ENCODE results near the gene KIF6. TPM values are rescaled to one million over a fixed set of nuclear protein-coding genes. Genes with fewer than 3 reads are reported as not detected.

The KIF6 gene
- total RNA-seq, 4 donors from 2014 or later: not detected

GRCh38 chr6:39402239-39402751, 322.9 kb downstream of the KIF6 start:
- DNase-seq (no peak), ATAC-seq (peak in 1 of 2 donors; percentile 58)
- TF ChIP-seq, protein P1, sequence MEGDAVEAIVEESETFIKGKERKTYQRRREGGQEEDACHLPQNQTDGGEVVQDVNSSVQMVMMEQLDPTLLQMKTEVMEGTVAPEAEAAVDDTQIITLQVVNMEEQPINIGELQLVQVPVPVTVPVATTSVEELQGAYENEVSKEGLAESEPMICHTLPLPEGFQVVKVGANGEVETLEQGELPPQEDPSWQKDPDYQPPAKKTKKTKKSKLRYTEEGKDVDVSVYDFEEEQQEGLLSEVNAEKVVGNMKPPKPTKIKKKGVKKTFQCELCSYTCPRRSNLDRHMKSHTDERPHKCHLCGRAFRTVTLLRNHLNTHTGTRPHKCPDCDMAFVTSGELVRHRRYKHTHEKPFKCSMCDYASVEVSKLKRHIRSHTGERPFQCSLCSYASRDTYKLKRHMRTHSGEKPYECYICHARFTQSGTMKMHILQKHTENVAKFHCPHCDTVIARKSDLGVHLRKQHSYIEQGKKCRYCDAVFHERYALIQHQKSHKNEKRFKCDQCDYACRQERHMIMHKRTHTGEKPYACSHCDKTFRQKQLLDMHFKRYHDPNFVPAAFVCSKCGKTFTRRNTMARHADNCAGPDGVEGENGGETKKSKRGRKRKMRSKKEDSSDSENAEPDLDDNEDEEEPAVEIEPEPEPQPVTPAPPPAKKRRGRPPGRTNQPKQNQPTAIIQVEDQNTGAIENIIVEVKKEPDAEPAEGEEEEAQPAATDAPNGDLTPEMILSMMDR (IDR thresholded peaks at IDR 0.05 in 4 of 5, conservative IDR thresholded peaks at IDR 0.05 in 1 of 5): no peak
- TF ChIP-seq POLR2A (IDR thresholded peaks at IDR 0.05): no peak
- in situ Hi-C loops (cut with MboI; ENCODE audit: low sequenced_read_pairs in 4 of 4): no loop called here
- Histone ChIP-seq H3K4me1 (no peaks in the 10 kb centered on the region), H3K27ac (no peak overlapping the region), H3K4me3 (no peak overlapping the region), H3K36me3 (no peaks in the 10 kb centered on the region), H3K27me3 (no peaks in the 10 kb centered on the region), H3K9me3 (no peaks in the 10 kb centered on the region)
- intact Hi-C loops (cut with DNase I; ENCODE audit: low total_unique reads): no loop called here

- H3K27me3 ChIP-seq: no peaks in the 10 kb centered on the region
- intact Hi-C loops (cut with DNase I; ENCODE audit: low total_unique reads) (no loop called here), in situ Hi-C loops (cut with MboI; ENCODE audit: low sequenced_read_pairs in 4 of 4) (no loop called here)
- H3K4me3 ChIP-seq: no peak overlapping the region
- no peak for DNase-seq
- no peaks in the 10 kb centered on the region for H3K36me3 ChIP-seq
- no peaks in the 10 kb centered on the region for H3K9me3 ChIP-seq
- no peak overlapping the region for H3K27ac ChIP-seq
- TF ChIP-seq, protein P1 (IDR thresholded peaks at IDR 0.05 in 4 of 5, conservative IDR thresholded peaks at IDR 0.05 in 1 of 5): no peak
- no peak for TF ChIP-seq POLR2A (IDR thresholded peaks at IDR 0.05)
- no peak for ATAC-seq
- H3K4me1 ChIP-seq: no peaks in the 10 kb centered on the region
These were observed 323.8 kb downstream of the KIF6 start for GRCh38 chr6:39401376-39401775.

DNA sequence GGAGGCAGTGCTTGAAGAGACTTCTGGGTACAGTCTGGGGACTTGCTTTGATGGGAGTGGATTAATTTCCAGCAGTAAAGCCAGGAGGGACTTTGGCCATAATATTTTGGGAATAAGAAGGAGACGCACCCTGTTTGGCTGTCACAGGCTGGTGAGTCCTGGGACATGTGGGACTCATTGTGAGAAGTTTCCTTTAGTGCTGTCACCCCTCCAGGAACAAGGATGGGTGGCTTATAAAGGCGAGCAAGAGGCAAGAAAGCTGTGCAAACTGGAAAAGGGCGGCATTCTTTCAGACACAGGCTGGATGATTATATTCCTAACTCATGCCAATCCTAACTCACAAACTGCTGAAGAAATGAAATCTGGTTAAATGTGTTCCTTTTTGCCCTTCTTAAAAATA, 325.2 kb downstream of the KIF6 start:
- Histone ChIP-seq H3K4me1 (no peaks in the 10 kb centered on the region), H3K9me3 (no peaks in the 10 kb centered on the region), H3K27ac (no peak overlapping the region), H3K4me3 (no peak overlapping the region), H3K27me3 (no peaks in the 10 kb centered on the region), H3K36me3 (no peaks in the 10 kb centered on the region)
- TF ChIP-seq POLR2A (IDR thresholded peaks at IDR 0.05): no peak
- TF ChIP-seq, protein P1 (IDR thresholded peaks at IDR 0.05 in 4 of 5, conservative IDR thresholded peaks at IDR 0.05 in 1 of 5): no peak
- in situ Hi-C loops (cut with MboI; ENCODE audit: low sequenced_read_pairs in 4 of 4) (no loop called here), intact Hi-C loops (cut with DNase I; ENCODE audit: low total_unique reads) (no loop called here)
- ATAC-seq (no peak), DNase-seq (no peak)

GRCh38 chr6:39396854-39397253, 328.4 kb downstream of the KIF6 start:
- no peaks in the 10 kb centered on the region for H3K4me1 ChIP-seq
- H3K27me3 ChIP-seq: no peaks in the 10 kb centered on the region
- no peaks in the 10 kb centered on the region for H3K36me3 ChIP-seq
- H3K27ac ChIP-seq: no peak overlapping the region
- no peak overlapping the region for H3K4me3 ChIP-seq
- no peaks in the 10 kb centered on the region for H3K9me3 ChIP-seq
- no peak for ATAC-seq
- in situ Hi-C loops (cut with MboI; ENCODE audit: low sequenced_read_pairs in 4 of 4) (no loop called here), intact Hi-C loops (cut with DNase I; ENCODE audit: low total_unique reads) (no loop called here)
- TF ChIP-seq, protein P1 (IDR thresholded peaks at IDR 0.05 in 4 of 5, conservative IDR thresholded peaks at IDR 0.05 in 1 of 5): no peak
- TF ChIP-seq POLR2A (IDR thresholded peaks at IDR 0.05): no peak
- no peak for DNase-seq

- no peaks in the 10 kb centered on the region for H3K36me3 ChIP-seq
- in situ Hi-C loops (cut with MboI; ENCODE audit: low sequenced_read_pairs in 4 of 4) (no loop called here), intact Hi-C loops (cut with DNase I; ENCODE audit: low total_unique reads) (no loop called here)
- H3K4me3 ChIP-seq: no peak overlapping the region
- H3K27ac ChIP-seq: no peak overlapping the region
- no peak for ATAC-seq
- TF ChIP-seq POLR2A (IDR thresholded peaks at IDR 0.05): no peak
- TF ChIP-seq, protein P1 (IDR thresholded peaks at IDR 0.05 in 4 of 5, conservative IDR thresholded peaks at IDR 0.05 in 1 of 5): no peak
- no peaks in the 10 kb centered on the region for H3K4me1 ChIP-seq
- no peaks in the 10 kb centered on the region for H3K27me3 ChIP-seq
- DNase-seq: no peak
- no peaks in the 10 kb centered on the region for H3K9me3 ChIP-seq
These were observed 332.1 kb downstream of the KIF6 start for GRCh38 chr6:39393075-39393474.

All from gastrocnemius medialis (tissue), 4 donors.